NCI-H1105 (cell line): ENCODE data around the gene UCN2.
A peak's percentile ranks its signal among the peaks of the same experiment; 100 is the strongest.

Experiments
- DNase-seq: peaks from one replicate; lab custom pipeline; 2025; lab: John Stamatoyannopoulos, UW

UCN2 gene, protein sequence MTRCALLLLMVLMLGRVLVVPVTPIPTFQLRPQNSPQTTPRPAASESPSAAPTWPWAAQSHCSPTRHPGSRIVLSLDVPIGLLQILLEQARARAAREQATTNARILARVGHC

GRCh38 chr3:48563382-48563918 is at the start of gene UCN2:
Gene UCN2 (minus strand): TSS chr3:48563781. CDS start chr3:48563124, 657 bp downstream.
- no peak for DNase-seq

DNA sequence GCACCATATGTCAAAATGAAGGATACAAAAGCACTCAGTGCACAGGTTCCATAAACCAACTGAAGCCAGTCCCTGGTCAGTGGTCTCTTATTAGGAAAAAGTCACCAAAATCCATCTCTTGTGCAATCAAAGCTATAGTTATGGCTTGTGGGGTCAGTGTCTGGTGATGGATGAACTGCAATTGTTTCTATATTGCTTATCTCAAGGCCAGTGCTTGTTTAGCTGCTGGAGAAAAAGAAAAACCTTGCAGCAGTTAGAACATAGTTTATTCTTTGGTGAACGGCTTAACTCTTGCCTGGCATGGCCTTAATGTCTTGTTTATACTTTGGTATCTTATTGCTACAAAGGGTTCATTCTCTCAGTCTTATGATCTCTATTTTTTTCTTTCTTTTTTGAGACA is 48.7 kb upstream of the UCN2 start:
- DNase-seq, result no peak

- DNase-seq, result peak; percentile 77
Measured at GRCh38 chr3:48609088-48610005, 45.8 kb upstream of the UCN2 start, which contains the start of gene UQCRC1. Gene UQCRC1 (minus strand): TSS chr3:48609646. CDS start chr3:48609620, 26 bp downstream.

DNA sequence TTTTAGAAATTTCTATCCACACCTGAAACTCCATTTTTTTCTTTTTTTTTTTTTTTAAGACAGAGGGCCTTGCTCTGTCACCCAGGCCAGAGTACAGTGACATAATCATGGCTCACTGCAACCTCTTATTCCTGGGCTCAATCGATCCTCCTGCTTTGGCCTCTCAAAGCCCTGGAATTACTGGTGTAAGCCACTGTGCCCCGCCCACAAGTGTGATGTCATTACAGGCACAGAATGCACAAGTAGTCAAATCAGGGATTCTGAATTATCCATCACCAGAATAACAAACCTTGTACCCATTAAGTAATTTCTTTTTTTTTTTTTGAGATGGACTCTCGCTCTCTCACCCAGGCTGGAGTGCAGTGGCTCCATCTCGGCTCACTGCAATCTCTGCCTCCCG is 43.9 kb upstream of the UCN2 start:
- DNase-seq, result no peak

GRCh38 chr3:48601622-48601994 is 38.0 kb upstream of the UCN2 start:
- no peak for DNase-seq

- no peak for DNase-seq
Measured at GRCh38 chr3:48600711-48601621, 37.4 kb upstream of the UCN2 start.

DNA sequence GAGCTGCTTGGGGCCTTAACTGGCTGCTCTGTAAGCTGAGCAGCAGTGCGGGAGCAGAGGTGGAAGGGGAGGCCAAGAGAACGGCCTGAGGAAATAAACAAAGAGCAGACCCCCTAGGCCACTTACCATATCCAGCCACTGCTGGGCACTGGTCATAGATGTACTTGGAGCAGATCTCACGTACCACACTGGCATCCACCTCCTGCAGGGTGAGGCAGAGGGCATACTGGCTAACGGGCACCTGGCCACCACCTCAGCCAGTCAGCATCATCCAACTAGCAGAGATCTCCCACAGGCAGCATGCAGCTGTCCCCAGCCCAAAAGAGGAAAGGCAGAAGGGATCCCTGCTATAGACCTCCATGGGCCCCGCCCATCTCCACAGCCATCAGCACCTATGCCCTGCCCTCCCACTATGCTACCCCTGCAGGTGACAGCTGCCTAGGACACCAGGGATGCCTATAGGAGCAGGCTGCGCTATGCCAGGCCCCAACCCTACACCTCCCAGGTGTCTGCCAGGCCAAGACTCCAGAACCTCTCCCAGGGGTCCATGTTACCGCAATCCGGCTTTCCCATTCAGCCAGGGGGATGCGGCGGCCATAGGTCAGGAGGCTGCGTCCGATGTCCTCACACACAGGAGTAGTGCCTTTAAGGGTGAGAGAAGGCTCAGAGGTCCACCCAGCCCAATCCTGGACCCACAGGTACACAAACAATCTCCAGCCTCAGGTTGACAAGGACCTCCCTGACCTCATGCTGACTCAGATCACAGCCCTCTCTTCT is 36.1 kb upstream of the UCN2 start:
- DNase-seq, result no peak

- no peak for DNase-seq
Measured at GRCh38 chr3:48599077-48599501, 35.5 kb upstream of the UCN2 start.

DNA sequence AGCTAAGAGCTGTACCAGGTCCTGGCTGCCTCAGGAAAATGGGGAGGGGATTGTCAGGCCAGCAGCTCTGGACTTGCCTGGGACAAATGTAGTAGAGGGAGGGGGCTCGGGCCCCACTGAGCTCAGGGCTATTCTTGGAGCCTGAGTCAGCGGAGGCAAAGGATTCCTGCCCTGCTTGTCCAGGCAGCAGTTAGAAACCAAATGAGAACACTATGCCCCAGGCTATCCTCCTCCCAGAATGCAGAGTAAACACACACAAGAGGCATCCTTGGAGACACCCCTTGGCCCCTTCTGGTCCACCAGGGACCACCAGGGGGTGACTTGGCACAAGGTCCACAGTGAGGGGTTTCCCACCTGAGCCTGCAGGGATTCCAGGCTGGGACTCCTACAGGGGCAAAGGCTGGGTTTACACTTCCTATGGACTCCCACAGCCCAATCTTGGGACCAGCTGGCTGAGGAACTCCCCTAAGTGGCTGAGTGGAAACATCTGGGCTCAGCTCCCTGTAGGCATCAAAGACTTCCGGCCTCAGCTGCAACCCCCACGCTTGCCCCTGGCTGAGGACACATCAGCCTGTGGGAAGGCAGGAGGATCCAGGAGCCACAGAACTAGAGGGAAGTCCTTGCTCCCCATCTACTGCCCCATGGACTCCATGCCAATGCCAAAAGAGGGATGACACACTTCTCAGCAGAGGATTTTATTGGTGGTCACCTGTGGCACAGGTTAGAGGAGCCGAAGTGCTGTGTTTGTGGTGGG is 34.9 kb upstream of the UCN2 start:
- no peak for DNase-seq

- no peak for DNase-seq
Measured at GRCh38 chr3:48597408-48597800, 33.8 kb upstream of the UCN2 start.

GRCh38 chr3:48596676-48597407 is 33.3 kb upstream of the UCN2 start:
- DNase-seq, result no peak

DNA sequence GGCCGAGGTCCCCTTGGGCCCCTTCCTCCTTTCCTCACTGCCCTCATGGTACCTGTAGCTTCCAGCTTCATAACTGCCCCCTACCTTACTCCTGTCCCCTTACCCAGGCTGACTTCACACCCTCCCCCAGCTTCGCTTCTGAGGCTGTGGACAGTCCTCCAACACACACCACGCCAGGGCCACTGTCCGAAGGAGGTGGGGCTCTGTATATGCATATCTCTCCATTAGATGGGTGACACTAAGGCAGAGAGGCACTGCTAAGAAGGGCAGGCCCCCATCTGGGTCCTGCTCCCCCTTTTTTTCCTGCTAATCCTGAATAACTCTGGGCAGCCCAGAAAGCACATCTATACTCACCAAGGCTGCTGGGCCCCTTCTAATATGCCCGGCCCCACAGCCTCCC is 32.6 kb upstream of the UCN2 start:
- DNase-seq, result no peak

GRCh38 chr3:48595526-48596121 is 32.0 kb upstream of the UCN2 start:
- DNase-seq, result no peak

DNA sequence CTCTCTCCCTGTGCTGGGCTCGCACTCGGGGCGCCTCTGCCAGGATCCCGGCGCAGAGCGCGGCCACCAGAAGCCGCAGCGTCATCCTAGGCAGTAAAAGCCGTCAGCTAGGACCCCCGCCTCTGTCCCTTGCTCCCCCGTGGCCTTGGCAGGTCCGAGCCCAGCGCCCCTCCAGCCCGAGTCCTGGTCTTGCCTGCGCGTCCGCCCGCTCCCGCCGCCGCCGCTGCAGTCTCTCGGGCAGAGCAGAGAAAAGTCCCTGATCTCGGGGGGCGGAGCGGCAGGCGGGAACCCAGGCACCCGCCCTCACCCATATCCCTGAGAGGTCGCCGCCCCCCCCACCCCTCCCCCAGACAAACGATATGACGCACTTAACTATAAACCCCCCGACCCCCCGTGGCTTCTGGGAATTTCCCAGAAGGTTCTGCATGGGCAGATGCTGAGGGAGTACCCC is 31.5 kb upstream of the UCN2 start, which contains the start of gene COL7A1:
COL7A1 (minus strand) TSS at position 255 of the 451 bp plus-strand sequence; CDS start at position 85, 170 bp downstream.
- DNase-seq, result no peak

- no peak for DNase-seq
Measured at GRCh38 chr3:48594417-48595049, 31.0 kb upstream of the UCN2 start.

- DNase-seq, result no peak
Measured at GRCh38 chr3:48593337-48593736, 29.8 kb upstream of the UCN2 start.

DNA sequence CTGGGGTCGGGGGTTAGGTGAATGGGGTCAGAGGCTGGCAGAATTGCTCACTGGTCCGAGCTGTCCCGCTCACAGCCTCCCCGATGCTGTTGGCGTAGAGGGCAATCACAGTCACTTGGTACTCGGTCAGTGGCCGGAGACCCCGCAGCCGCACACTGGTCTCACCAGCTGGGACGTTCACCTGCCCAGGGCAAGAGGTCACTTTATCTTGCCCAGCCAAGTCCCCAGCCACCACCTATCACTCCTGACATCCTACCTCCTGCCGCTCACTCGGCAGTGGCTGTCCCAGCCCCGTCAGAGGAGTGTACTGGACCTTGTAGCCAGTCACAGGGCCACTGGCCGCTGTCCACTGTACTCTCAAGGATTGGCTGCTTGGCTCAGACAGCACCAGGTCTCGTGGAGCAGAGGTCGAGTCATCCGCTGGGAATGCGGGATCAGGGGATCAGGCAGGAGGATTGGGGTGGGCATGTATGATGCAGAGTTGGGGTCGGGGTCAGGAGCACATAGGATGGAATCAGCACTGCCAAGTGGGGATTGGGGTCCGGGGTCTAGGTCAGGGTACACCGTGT is 29.0 kb upstream of the UCN2 start:
- DNase-seq, result no peak

- no peak for DNase-seq
Measured at GRCh38 chr3:48591886-48592518, 28.4 kb upstream of the UCN2 start.
